NK-92 (cell line): ENCODE data around the gene HNRNPM.
"Not testable (repeated sequence)": the region's sequence is repeated elsewhere in the genome, so short reads cannot be mapped to it uniquely, and the experiment has no call there.

Experiments used
- DNase-seq: peaks from one replicate; lab custom pipeline; 2025; ENCODE audit not compliant: unreplicated experiment; lab: John Stamatoyannopoulos, UW

HNRNPM gene

GRCh38 chr19:8444677-8445487 is at the start of gene HNRNPM:
TSS of gene HNRNPM (plus strand) at chr19:8444975. CDS start at chr19:8444999, 24 bp downstream.
- peak; percentile 97 for DNase-seq

GRCh38 chr19:8395621-8396082 is 49.1 kb upstream of the HNRNPM start:
- DNase-seq: no peak

- DNase-seq: no peak
Measured at GRCh38 chr19:8396185-8396562, 48.6 kb upstream of the HNRNPM start.

GRCh38 chr19:8396563-8397203 is 48.1 kb upstream of the HNRNPM start:
- DNase-seq: no peak

- no peak for DNase-seq
Measured at GRCh38 chr19:8397271-8397670, 47.5 kb upstream of the HNRNPM start.

GRCh38 chr19:8397746-8398310 is 46.9 kb upstream of the HNRNPM start:
- no peak for DNase-seq

- no peak for DNase-seq
Measured at GRCh38 chr19:8398311-8398771, 46.4 kb upstream of the HNRNPM start.

GRCh38 chr19:8399681-8400188 is 45.0 kb upstream of the HNRNPM start:
- DNase-seq: no peak

GRCh38 chr19:8401981-8402411 is 42.8 kb upstream of the HNRNPM start:
- no peak for DNase-seq

- no peak for DNase-seq
Measured at GRCh38 chr19:8403098-8403819, 41.5 kb upstream of the HNRNPM start.

GRCh38 chr19:8403820-8404109 is 41.0 kb upstream of the HNRNPM start:
- no peak for DNase-seq

- no peak for DNase-seq
Measured at GRCh38 chr19:8404391-8405151, 40.2 kb upstream of the HNRNPM start.

GRCh38 chr19:8410718-8411117 is 34.1 kb upstream of the HNRNPM start:
- DNase-seq: not testable (repeated sequence)

GRCh38 chr19:8412783-8413628 is 31.8 kb upstream of the HNRNPM start, which contains the start of gene MARCHF2:
TSS of gene MARCHF2 (plus strand) at chr19:8413305. CDS start at chr19:8421841, 8,536 bp downstream.
- DNase-seq: peak; percentile 73

GRCh38 chr19:8413629-8413995 is 31.2 kb upstream of the HNRNPM start:
- DNase-seq: no peak

- DNase-seq: no peak
Measured at GRCh38 chr19:8416796-8417195, 28.0 kb upstream of the HNRNPM start.

- no peak for DNase-seq
Measured at GRCh38 chr19:8421484-8422461, 23.0 kb upstream of the HNRNPM start.

- DNase-seq: no peak
Measured at GRCh38 chr19:8423817-8424223, 21.0 kb upstream of the HNRNPM start.
